ENCODE measurements around the gene RETREG3. TPM values are rescaled to one million over a fixed set of nuclear protein-coding genes. Genes with fewer than 3 reads are reported as not detected.

Gene RETREG3
- total and polyA plus RNA-seq, 9 of the 15 experiments (the other 6 are each of a cell fraction or from before 2014, with no cell fraction given): 4.1 to 39.0 (median 16.9) TPM

DNA sequence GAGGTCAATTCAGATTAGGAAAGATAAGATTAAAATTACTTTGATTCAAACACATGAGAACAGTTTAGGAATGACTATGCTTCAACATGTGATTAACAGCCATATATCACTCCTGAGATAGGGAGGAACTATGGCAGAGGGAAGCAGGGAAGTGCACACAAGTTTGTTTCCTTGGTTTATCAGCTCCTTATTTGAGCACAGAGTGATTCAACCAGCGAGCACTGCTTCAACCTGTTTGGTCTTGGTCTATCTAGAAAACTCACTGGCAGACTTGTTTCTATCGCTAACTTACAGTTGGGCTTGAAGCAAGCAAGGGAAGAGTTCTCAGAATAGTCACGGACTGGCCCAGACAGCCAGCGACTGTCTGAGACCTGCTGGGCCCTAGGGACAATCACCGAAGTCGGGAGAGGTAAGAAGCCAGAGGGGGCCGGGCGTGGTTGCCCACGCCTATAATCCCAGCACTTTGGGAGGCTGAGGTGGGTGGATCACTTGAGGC, 23.8 kb upstream of the RETREG3 start:
- WGBS (ENCODE audit: insufficient coverage, low coverage, missing lambda C conversion rate): 2% methylated on average over 9 of the region's 9 CpGs
- TF ChIP-seq ATF1 (CRISPR knock-in tag; IDR thresholded peaks at IDR 0.05) (no peak), ATF1 (tag; IDR thresholded peaks at IDR 0.05) (peak; percentile 37; the same call in 1 of the 2 replicates), SP2 (IDR thresholded peaks at IDR 0.05; ENCODE audit: extremely low read depth, low read depth, low read length, poor library complexity, severe bottlenecking) (no peak), ZNF134 (CRISPR knock-in tag; conservative IDR thresholded peaks at IDR 0.05) (no peak), RCOR1 (IDR thresholded peaks at IDR 0.05; ENCODE audit: borderline replicate concordance in 1 of 2, low read depth in 2 of 2, low read length in 2 of 2) (peak; percentile 85 to 98; a peak in 3 of 4 replicates), HNRNPLL (IDR thresholded peaks at IDR 0.05; ENCODE audit: low read depth, low read length, poor library complexity, severe bottlenecking) (no peak), PPARD (CRISPR knock-in tag; IDR thresholded peaks at IDR 0.05) (no peak), NCOA1 (IDR thresholded peaks at IDR 0.05; ENCODE audit: low read depth) (peak; percentile 63; the same call in 1 of the 2 replicates), CBX2 (IDR thresholded peaks at IDR 0.05; ENCODE audit: insufficient read depth, low read length, poor library complexity, severe bottlenecking) (no peak), TGIF2 (CRISPR knock-in tag; IDR thresholded peaks at IDR 0.05) (no peak), STAG1 (CRISPR knock-in tag; IDR thresholded peaks at IDR 0.05; ENCODE audit: borderline replicate concordance) (no peak), TAL1 (IDR thresholded peaks at IDR 0.05) (peak; percentile 82; the same call in 1 of the 2 replicates), ATF7 (IDR thresholded peaks at IDR 0.05) (peak; percentile 67; the same call in 1 of the 2 replicates), NBN (IDR thresholded peaks at IDR 0.05; ENCODE audit: low read depth) (peak; percentile 60; the same call in 1 of the 2 replicates), GATA2 (CRISPR knock-in tag; IDR thresholded peaks at IDR 0.05) (peak; percentile 52), MTA1 (IDR thresholded peaks at IDR 0.05; ENCODE audit: borderline replicate concordance) (no peak), BHLHE40 (IDR thresholded peaks at IDR 0.05; ENCODE audit: low read length) (0 out of 2 replicates have a peak, but pooled peaks have one; percentile 45)
- TF ChIP-seq, protein P1, sequence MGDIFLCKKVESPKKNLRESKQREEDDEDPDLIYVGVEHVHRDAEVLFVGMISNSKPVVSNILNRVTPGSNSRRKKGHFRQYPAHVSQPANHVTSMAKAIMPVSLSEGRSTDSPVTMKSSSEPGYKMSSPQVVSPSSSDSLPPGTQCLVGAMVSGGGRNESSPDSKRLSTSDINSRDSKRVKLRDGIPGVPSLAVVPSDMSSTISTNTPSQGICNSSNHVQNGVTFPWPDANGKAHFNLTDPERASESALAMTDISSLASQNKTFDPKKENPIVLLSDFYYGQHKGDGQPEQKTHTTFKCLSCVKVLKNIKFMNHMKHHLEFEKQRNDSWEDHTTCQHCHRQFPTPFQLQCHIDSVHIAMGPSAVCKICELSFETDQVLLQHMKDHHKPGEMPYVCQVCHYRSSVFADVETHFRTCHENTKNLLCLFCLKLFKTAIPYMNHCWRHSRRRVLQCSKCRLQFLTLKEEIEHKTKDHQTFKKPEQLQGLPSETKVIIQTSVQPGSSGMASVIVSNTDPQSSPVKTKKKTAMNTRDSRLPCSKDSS (IDR thresholded peaks at IDR 0.05; ENCODE audit: low read depth, partially characterized antibody): no peak
- TF ChIP-seq, protein P2, sequence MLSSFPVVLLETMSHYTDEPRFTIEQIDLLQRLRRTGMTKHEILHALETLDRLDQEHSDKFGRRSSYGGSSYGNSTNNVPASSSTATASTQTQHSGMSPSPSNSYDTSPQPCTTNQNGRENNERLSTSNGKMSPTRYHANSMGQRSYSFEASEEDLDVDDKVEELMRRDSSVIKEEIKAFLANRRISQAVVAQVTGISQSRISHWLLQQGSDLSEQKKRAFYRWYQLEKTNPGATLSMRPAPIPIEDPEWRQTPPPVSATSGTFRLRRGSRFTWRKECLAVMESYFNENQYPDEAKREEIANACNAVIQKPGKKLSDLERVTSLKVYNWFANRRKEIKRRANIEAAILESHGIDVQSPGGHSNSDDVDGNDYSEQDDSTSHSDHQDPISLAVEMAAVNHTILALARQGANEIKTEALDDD (IDR thresholded peaks at IDR 0.05): peak; percentile 97
- TF ChIP-seq, protein P3, sequence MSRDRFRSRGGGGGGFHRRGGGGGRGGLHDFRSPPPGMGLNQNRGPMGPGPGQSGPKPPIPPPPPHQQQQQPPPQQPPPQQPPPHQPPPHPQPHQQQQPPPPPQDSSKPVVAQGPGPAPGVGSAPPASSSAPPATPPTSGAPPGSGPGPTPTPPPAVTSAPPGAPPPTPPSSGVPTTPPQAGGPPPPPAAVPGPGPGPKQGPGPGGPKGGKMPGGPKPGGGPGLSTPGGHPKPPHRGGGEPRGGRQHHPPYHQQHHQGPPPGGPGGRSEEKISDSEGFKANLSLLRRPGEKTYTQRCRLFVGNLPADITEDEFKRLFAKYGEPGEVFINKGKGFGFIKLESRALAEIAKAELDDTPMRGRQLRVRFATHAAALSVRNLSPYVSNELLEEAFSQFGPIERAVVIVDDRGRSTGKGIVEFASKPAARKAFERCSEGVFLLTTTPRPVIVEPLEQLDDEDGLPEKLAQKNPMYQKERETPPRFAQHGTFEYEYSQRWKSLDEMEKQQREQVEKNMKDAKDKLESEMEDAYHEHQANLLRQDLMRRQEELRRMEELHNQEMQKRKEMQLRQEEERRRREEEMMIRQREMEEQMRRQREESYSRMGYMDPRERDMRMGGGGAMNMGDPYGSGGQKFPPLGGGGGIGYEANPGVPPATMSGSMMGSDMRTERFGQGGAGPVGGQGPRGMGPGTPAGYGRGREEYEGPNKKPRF (IDR thresholded peaks at IDR 0.05; ENCODE audit: low read depth, low read length): no peak

More for the DNA sequence above, 23.8 kb upstream of the RETREG3 start:
- peak; percentile 95 for FAIRE-seq
- Histone ChIP-seq H3K9me1 (ENCODE audit: control insufficient read depth, insufficient read depth, low read length) (no peaks in the 10 kb centered on the region), H2AFZ (ENCODE audit: low read depth, low read length) (peak overlapping the region; percentile 40), H3K4me1 (replicated peaks in 1 of 2; ENCODE audit: control insufficient read depth in 2 of 2, insufficient read depth in 2 of 2, low read length in 2 of 2) (peaks cover 10 to 28% of the 10 kb centered on the region in 2 experiments), H3K4me3 (no peak overlapping the region; the same call in 1 of the 2 replicates), H3K27me3 (ENCODE audit: control insufficient read depth in 2 of 2, insufficient read depth in 2 of 2, low read length in 2 of 2) (no peaks in the 10 kb centered on the region), H3K9ac (ENCODE audit: insufficient read depth in 1 of 2, low read depth in 2 of 2, low read length in 2 of 2) (peak overlapping the region; percentile 8 to 75; a peak in 3 of 4 replicates), H3K4me2 (ENCODE audit: insufficient read depth, low read length) (peak overlapping the region; percentile 23; the same call in 1 of the 2 replicates), H4K20me1 (replicated peaks; ENCODE audit: control insufficient read depth, insufficient read depth, low read length) (no peaks in the 10 kb centered on the region), H3K27ac (ENCODE audit: extremely low read depth, low read depth, low read length) (peak overlapping the region; percentile 63; the same call in 2 of the 3 replicates), H3K9me3 (replicated peaks; ENCODE audit: control insufficient read depth, insufficient read depth, low read depth, low read length) (no peaks in the 10 kb centered on the region), H3K79me2 (ENCODE audit: control insufficient read depth, insufficient read depth, low read length) (no peaks in the 10 kb centered on the region), H3K36me3 (ENCODE audit: control insufficient read depth, insufficient read depth, low read length) (no peaks in the 10 kb centered on the region)
- POLR2A ChIA-PET: interaction anchor here (0.6 to 2.6 kb wide), 12 partner anchors 9 to 113 kb away, joined by 3 to 13 read pairs (median 3); partner anchors contain the start of genes RETREG3 and TUBG1
- DNase-seq (ENCODE audit: extremely low read depth in 1 of 4, low spot score in 3 of 4): peak; percentile 64 to 90 (median 71)
- in situ Hi-C loops (cut with MboI): no loop called here
- CTCF ChIA-PET (ENCODE audit: low intra/inter-chr PET ratio): no interaction called here
- ATAC-seq: peak; percentile 95
- no TSS peak for BruUV-seq (replicated peaks)
- intact Hi-C loops (cut with micrococcal nuclease): no loop called here
